Activated T-helper 2 cell treated with anti-CD3 and anti-CD28 coated beads, Interferon-gamma antibody, Interleukin-2, Interleukin-4, amounts not matched to agents 10 μg/mL and 5 μg/mL and 100 μg/mL, durations not matched to agents 14 hours and 24 hours and 36 hours (primary cell): ENCODE results near the gene SYNRG. TPM values are rescaled to one million over a fixed set of nuclear protein-coding genes. Genes with fewer than 3 reads are reported as not detected.
A peak's percentile ranks its signal among the peaks of the same experiment; 100 is the strongest.
"Not testable (repeated sequence)": the region's sequence is repeated elsewhere in the genome, so short reads cannot be mapped to it uniquely, and the experiment has no call there.

ENCODE experiments used
- DNase-seq: peaks from one replicate; pipeline ENCODE4 v3.0.0; 2021; ENCODE audit warnings: low spot score
- H3K27ac Mint-ChIP-seq: one replicate; pipeline ENCODE4 v1.8.0; 2021; ENCODE audit warnings: mixed read lengths
- H3K27me3 Mint-ChIP-seq: one replicate; pipeline ENCODE4 v1.8.0; 2021; ENCODE audit warnings: low read depth, mixed read lengths
- H3K36me3 Mint-ChIP-seq: one replicate; pipeline ENCODE4 v1.8.0; 2021; ENCODE audit warnings: low read depth, mixed read lengths
- H3K4me1 Mint-ChIP-seq: one replicate; pipeline ENCODE4 v1.8.0; 2021; ENCODE audit warnings: low read depth, mixed read lengths
- H3K4me3 Mint-ChIP-seq: one replicate; pipeline ENCODE4 v1.8.0; 2021; ENCODE audit warnings: low read depth, mild to moderate bottlenecking, moderate library complexity, mixed read lengths
- H3K9me3 Mint-ChIP-seq: one replicate; pipeline ENCODE4 v1.8.0; 2021; ENCODE audit warnings: mixed read lengths
- intact Hi-C: fragments of 100-400 bp; cut with micrococcal nuclease; formaldehyde crosslinking; loops from one replicate; pipeline ENCODE4 v1.15.1; 2023
- total RNA-seq: library from RNA; stranded (reverse); gene quantifications from 2 replicates; pipeline ENCODE4 v1.2.3, GENCODE V29; 2022

SYNRG gene
- total RNA-seq, 1 donor from 2014 or later: 43.7 TPM

- no peak overlapping the region for H3K4me3 Mint-ChIP-seq
- no peaks in the 10 kb centered on the region for H3K27me3 Mint-ChIP-seq
- H3K27ac Mint-ChIP-seq: no peak overlapping the region
- no peaks in the 10 kb centered on the region for H3K9me3 Mint-ChIP-seq
- DNase-seq: no peak
- H3K4me1 Mint-ChIP-seq: peaks cover 3% of the 10 kb centered on the region
- peaks cover 29% of the 10 kb centered on the region for H3K36me3 Mint-ChIP-seq
- intact Hi-C loops: no loop called here
Measured at GRCh38 chr17:37614823-37615222, 5.6 kb upstream of the SYNRG start.

- Mint-ChIP-seq H3K4me3 (no peak overlapping the region), H3K27ac (no peak overlapping the region), H3K36me3 (peaks cover 28% of the 10 kb centered on the region), H3K4me1 (peaks cover 3% of the 10 kb centered on the region), H3K9me3 (no peaks in the 10 kb centered on the region), H3K27me3 (no peaks in the 10 kb centered on the region)
- no peak for DNase-seq
- intact Hi-C loops: no loop called here
Measured at GRCh38 chr17:37614391-37614790, 5.2 kb upstream of the SYNRG start.

GRCh38 chr17:37610971-37611370 is 1.8 kb upstream of the SYNRG start:
- intact Hi-C loops: no loop called here
- H3K27me3 Mint-ChIP-seq: no peaks in the 10 kb centered on the region
- H3K27ac Mint-ChIP-seq: no peak overlapping the region
- DNase-seq: no peak
- peak overlapping the region; percentile 15 for H3K4me3 Mint-ChIP-seq
- H3K36me3 Mint-ChIP-seq: peaks cover 28% of the 10 kb centered on the region
- H3K4me1 Mint-ChIP-seq: peaks cover 16% of the 10 kb centered on the region
- no peaks in the 10 kb centered on the region for H3K9me3 Mint-ChIP-seq

- H3K27ac Mint-ChIP-seq: peak overlapping the region; percentile 72
- H3K27me3 Mint-ChIP-seq, DNase-seq, H3K9me3 Mint-ChIP-seq, intact Hi-C loops: not testable (repeated sequence)
- H3K4me1 Mint-ChIP-seq: peaks cover 25% of the 10 kb centered on the region
- H3K4me3 Mint-ChIP-seq: peak overlapping the region; percentile 90
- H3K36me3 Mint-ChIP-seq: peaks cover 34% of the 10 kb centered on the region
Measured at GRCh38 chr17:37610041-37610420, 813 bp upstream of the SYNRG start.

- H3K27me3 Mint-ChIP-seq: no peaks in the 10 kb centered on the region
- peak overlapping the region; percentile 90 for H3K4me3 Mint-ChIP-seq
- no peaks in the 10 kb centered on the region for H3K9me3 Mint-ChIP-seq
- H3K27ac Mint-ChIP-seq: peak overlapping the region; percentile 80
- peaks cover 34% of the 10 kb centered on the region for H3K4me1 Mint-ChIP-seq
- intact Hi-C loops: loop anchor here (1.0 to 10.0 kb wide), 6 partner anchors 16 to 204 kb away; partner anchors contain the start of genes ACACA, DDX52, DUSP14 and TADA2A
- no peak for DNase-seq
- H3K36me3 Mint-ChIP-seq: peaks cover 35% of the 10 kb centered on the region
Measured at GRCh38 chr17:37608351-37609169, 658 bp downstream of the SYNRG start.

- DNase-seq: no peak
- Mint-ChIP-seq H3K27ac (peak overlapping the region; percentile 80), H3K4me3 (peak overlapping the region; percentile 90), H3K36me3 (peaks cover 33% of the 10 kb centered on the region), H3K9me3 (no peaks in the 10 kb centered on the region), H3K4me1 (peaks cover 37% of the 10 kb centered on the region), H3K27me3 (no peaks in the 10 kb centered on the region)
- intact Hi-C loops: loop anchor here (2.0 to 10.0 kb wide), 5 partner anchors 15 to 203 kb away; partner anchors contain the start of genes ACACA, DUSP14 and TADA2A
Measured at GRCh38 chr17:37607637-37608331, 1.4 kb downstream of the SYNRG start.

GRCh38 chr17:37605813-37606505 is 3.3 kb downstream of the SYNRG start:
- no peaks in the 10 kb centered on the region for H3K9me3 Mint-ChIP-seq
- intact Hi-C loops: loop anchor here (5.0 to 10.0 kb wide), 4 partner anchors 119 to 201 kb away; partner anchors contain the start of genes ACACA, DUSP14 and TADA2A
- H3K4me1 Mint-ChIP-seq: peaks cover 39% of the 10 kb centered on the region
- H3K27ac Mint-ChIP-seq: peak overlapping the region; percentile 85
- H3K36me3 Mint-ChIP-seq: peaks cover 36% of the 10 kb centered on the region
- H3K4me3 Mint-ChIP-seq: peak overlapping the region; percentile 90
- no peaks in the 10 kb centered on the region for H3K27me3 Mint-ChIP-seq
- peak; percentile 28 for DNase-seq

- no peaks in the 10 kb centered on the region for H3K9me3 Mint-ChIP-seq
- no peak for DNase-seq
- H3K4me3 Mint-ChIP-seq: peak overlapping the region; percentile 90
- H3K27ac Mint-ChIP-seq: peak overlapping the region; percentile 58
- intact Hi-C loops: loop anchor here (5.0 to 10.0 kb wide), 4 partner anchors 118 to 200 kb away; partner anchors contain the start of genes ACACA, DUSP14 and TADA2A
- no peaks in the 10 kb centered on the region for H3K27me3 Mint-ChIP-seq
- peaks cover 42% of the 10 kb centered on the region for H3K4me1 Mint-ChIP-seq
- H3K36me3 Mint-ChIP-seq: peaks cover 42% of the 10 kb centered on the region
Measured at GRCh38 chr17:37605081-37605480, 4.1 kb downstream of the SYNRG start.

- no peak for DNase-seq
- Mint-ChIP-seq H3K9me3 (no peaks in the 10 kb centered on the region), H3K4me3 (peak overlapping the region; percentile 41), H3K27me3 (no peaks in the 10 kb centered on the region), H3K27ac (peak overlapping the region; percentile 58), H3K4me1 (peaks cover 42% of the 10 kb centered on the region), H3K36me3 (peaks cover 45% of the 10 kb centered on the region)
- intact Hi-C loops: loop anchor here (10.0 kb wide), 1 partner anchor 200 kb away; the partner anchor contains the start of genes ACACA and TADA2A
Measured at GRCh38 chr17:37604556-37604955, 4.7 kb downstream of the SYNRG start.

- no peaks in the 10 kb centered on the region for H3K9me3 Mint-ChIP-seq
- no peak overlapping the region for H3K27ac Mint-ChIP-seq
- intact Hi-C loops: no loop called here
- H3K27me3 Mint-ChIP-seq: no peaks in the 10 kb centered on the region
- no peak overlapping the region for H3K4me3 Mint-ChIP-seq
- H3K4me1 Mint-ChIP-seq: peaks cover 18% of the 10 kb centered on the region
- no peak for DNase-seq
- H3K36me3 Mint-ChIP-seq: peaks cover 66% of the 10 kb centered on the region
Measured at GRCh38 chr17:37598145-37598544, 11.1 kb downstream of the SYNRG start.

GRCh38 chr17:37592291-37592690 is 16.9 kb downstream of the SYNRG start:
- H3K9me3 Mint-ChIP-seq: no peaks in the 10 kb centered on the region
- H3K36me3 Mint-ChIP-seq: peaks cover 65% of the 10 kb centered on the region
- intact Hi-C loops: loop anchor here (2.0 kb wide), 1 partner anchor 17 kb away; the partner anchor contains the start of gene SYNRG
- H3K4me1 Mint-ChIP-seq: peaks cover 21% of the 10 kb centered on the region
- no peak overlapping the region for H3K4me3 Mint-ChIP-seq
- H3K27me3 Mint-ChIP-seq: no peaks in the 10 kb centered on the region
- no peak for DNase-seq
- H3K27ac Mint-ChIP-seq: no peak overlapping the region

GRCh38 chr17:37585066-37585465 is 24.2 kb downstream of the SYNRG start:
- Mint-ChIP-seq H3K4me3 (no peak overlapping the region), H3K36me3 (peaks cover 56% of the 10 kb centered on the region), H3K4me1 (peaks cover 8% of the 10 kb centered on the region), H3K27me3 (no peaks in the 10 kb centered on the region), H3K9me3 (no peaks in the 10 kb centered on the region), H3K27ac (no peak overlapping the region)
- no peak for DNase-seq
- intact Hi-C loops: no loop called here
